T-helper 2 cell treated with Interferon-gamma antibody and Interleukin-4, amounts not matched to agents 5 μg/mL and 100 μg/mL, for 36 hours (primary cell): ENCODE measurements around the gene LAMB4.

Experiments used
- DNase-seq: peaks from one replicate; pipeline ENCODE4 v3.0.0; 2021; ENCODE audit warnings: low spot score
- H3K27ac Mint-ChIP-seq: one replicate; pipeline ENCODE4 v1.8.0; 2021; ENCODE audit warnings: mild to moderate bottlenecking, mixed read lengths
- H3K27me3 Mint-ChIP-seq: one replicate; pipeline ENCODE4 v1.8.0; 2021; ENCODE audit warnings: low read depth, mixed read lengths
- H3K36me3 Mint-ChIP-seq: one replicate; pipeline ENCODE4 v1.8.0; 2021; ENCODE audit warnings: low read depth, mixed read lengths
- H3K4me1 Mint-ChIP-seq: one replicate; pipeline ENCODE4 v1.8.0; 2021; ENCODE audit warnings: low read depth, mixed read lengths
- H3K4me3 Mint-ChIP-seq: one replicate; pipeline ENCODE4 v1.8.0; 2022; ENCODE audit warnings: mild to moderate bottlenecking, moderate library complexity, mixed read lengths
- H3K9me3 Mint-ChIP-seq: one replicate; pipeline ENCODE4 v1.8.0; 2021; ENCODE audit warnings: mixed read lengths

The LAMB4 gene

GRCh38 chr7:108072739-108073138 is 57.4 kb downstream of the LAMB4 start:
- H3K27ac Mint-ChIP-seq, result no peak overlapping the region
- no peaks in the 10 kb centered on the region for H3K36me3 Mint-ChIP-seq
- no peaks in the 10 kb centered on the region for H3K4me1 Mint-ChIP-seq
- DNase-seq, result no peak
- H3K9me3 Mint-ChIP-seq, result no peaks in the 10 kb centered on the region
- H3K4me3 Mint-ChIP-seq, result no peak overlapping the region
- peaks cover 21% of the 10 kb centered on the region for H3K27me3 Mint-ChIP-seq

GRCh38 chr7:108072116-108072515 is 58.0 kb downstream of the LAMB4 start:
- no peaks in the 10 kb centered on the region for H3K9me3 Mint-ChIP-seq
- DNase-seq, result no peak

GRCh38 chr7:108071551-108071950 is 58.6 kb downstream of the LAMB4 start:
- H3K4me1 Mint-ChIP-seq, result no peaks in the 10 kb centered on the region
- H3K9me3 Mint-ChIP-seq, result no peaks in the 10 kb centered on the region
- no peaks in the 10 kb centered on the region for H3K36me3 Mint-ChIP-seq
- H3K27me3 Mint-ChIP-seq, result peaks cover 21% of the 10 kb centered on the region
- H3K27ac Mint-ChIP-seq, result no peak overlapping the region
- H3K4me3 Mint-ChIP-seq, result no peak overlapping the region
- DNase-seq, result no peak

More at GRCh38 chr7:108072116-108072515, 58.0 kb downstream of the LAMB4 start:
- H3K4me1 Mint-ChIP-seq, result no peaks in the 10 kb centered on the region
- no peak overlapping the region for H3K4me3 Mint-ChIP-seq
- no peaks in the 10 kb centered on the region for H3K36me3 Mint-ChIP-seq
- H3K27me3 Mint-ChIP-seq, result peaks cover 21% of the 10 kb centered on the region
- H3K27ac Mint-ChIP-seq, result no peak overlapping the region

GRCh38 chr7:108069646-108070045 is 60.5 kb downstream of the LAMB4 start:
- no peak for DNase-seq
- Mint-ChIP-seq H3K4me3 (no peak overlapping the region), H3K27ac (no peak overlapping the region), H3K27me3 (peaks cover 19% of the 10 kb centered on the region), H3K4me1 (no peaks in the 10 kb centered on the region), H3K9me3 (no peaks in the 10 kb centered on the region), H3K36me3 (no peaks in the 10 kb centered on the region)

- H3K36me3 Mint-ChIP-seq, result no peaks in the 10 kb centered on the region
- peaks cover 19% of the 10 kb centered on the region for H3K27me3 Mint-ChIP-seq
- H3K4me3 Mint-ChIP-seq, result no peak overlapping the region
- DNase-seq, result no peak
- H3K9me3 Mint-ChIP-seq, result no peaks in the 10 kb centered on the region
- H3K27ac Mint-ChIP-seq, result no peak overlapping the region
- no peaks in the 10 kb centered on the region for H3K4me1 Mint-ChIP-seq
These were observed 62.3 kb downstream of the LAMB4 start for GRCh38 chr7:108067844-108068243.

- Mint-ChIP-seq H3K4me1 (no peaks in the 10 kb centered on the region), H3K27ac (no peak overlapping the region), H3K36me3 (no peaks in the 10 kb centered on the region), H3K4me3 (no peak overlapping the region), H3K27me3 (peaks cover 15% of the 10 kb centered on the region), H3K9me3 (no peaks in the 10 kb centered on the region)
- no peak for DNase-seq
These were observed 63.7 kb downstream of the LAMB4 start for GRCh38 chr7:108066486-108066885.

GRCh38 chr7:108063520-108063933 is 66.6 kb downstream of the LAMB4 start:
- Mint-ChIP-seq H3K36me3 (no peaks in the 10 kb centered on the region), H3K4me1 (no peaks in the 10 kb centered on the region), H3K9me3 (no peaks in the 10 kb centered on the region), H3K27ac (no peak overlapping the region), H3K4me3 (no peak overlapping the region), H3K27me3 (peaks cover 8% of the 10 kb centered on the region)
- no peak for DNase-seq

- no peaks in the 10 kb centered on the region for H3K4me1 Mint-ChIP-seq
- H3K9me3 Mint-ChIP-seq, result no peaks in the 10 kb centered on the region
- H3K4me3 Mint-ChIP-seq, result no peak overlapping the region
- H3K27me3 Mint-ChIP-seq, result peaks cover 4% of the 10 kb centered on the region
- H3K36me3 Mint-ChIP-seq, result no peaks in the 10 kb centered on the region
- no peak for DNase-seq
- no peak overlapping the region for H3K27ac Mint-ChIP-seq
These were observed 67.7 kb downstream of the LAMB4 start for GRCh38 chr7:108062250-108063014.

GRCh38 chr7:108059526-108059925 is 70.6 kb downstream of the LAMB4 start:
- Mint-ChIP-seq H3K9me3 (no peaks in the 10 kb centered on the region), H3K27ac (no peak overlapping the region), H3K36me3 (no peaks in the 10 kb centered on the region), H3K4me3 (no peak overlapping the region), H3K4me1 (no peaks in the 10 kb centered on the region), H3K27me3 (peaks cover 7% of the 10 kb centered on the region)
- DNase-seq, result no peak

- Mint-ChIP-seq H3K9me3 (no peaks in the 10 kb centered on the region), H3K27ac (no peak overlapping the region), H3K4me3 (no peak overlapping the region), H3K27me3 (peaks cover 10% of the 10 kb centered on the region), H3K4me1 (no peaks in the 10 kb centered on the region), H3K36me3 (no peaks in the 10 kb centered on the region)
- DNase-seq, result no peak
These were observed 72.1 kb downstream of the LAMB4 start for GRCh38 chr7:108057951-108058481.

GRCh38 chr7:108055611-108056021 is 74.5 kb downstream of the LAMB4 start:
- H3K9me3 Mint-ChIP-seq, result no peaks in the 10 kb centered on the region
- peaks cover 22% of the 10 kb centered on the region for H3K27me3 Mint-ChIP-seq
- H3K4me3 Mint-ChIP-seq, result no peak overlapping the region
- DNase-seq, result no peak
- no peak overlapping the region for H3K27ac Mint-ChIP-seq
- H3K4me1 Mint-ChIP-seq, result no peaks in the 10 kb centered on the region
- no peaks in the 10 kb centered on the region for H3K36me3 Mint-ChIP-seq

GRCh38 chr7:108054537-108054936 is 75.6 kb downstream of the LAMB4 start:
- DNase-seq, result no peak
- H3K4me3 Mint-ChIP-seq, result no peak overlapping the region
- H3K27me3 Mint-ChIP-seq, result peaks cover 22% of the 10 kb centered on the region
- H3K36me3 Mint-ChIP-seq, result no peaks in the 10 kb centered on the region
- H3K4me1 Mint-ChIP-seq, result no peaks in the 10 kb centered on the region
- H3K9me3 Mint-ChIP-seq, result no peaks in the 10 kb centered on the region
- no peak overlapping the region for H3K27ac Mint-ChIP-seq

GRCh38 chr7:108053250-108053649 is 76.9 kb downstream of the LAMB4 start:
- H3K27ac Mint-ChIP-seq, result no peak overlapping the region
- no peak overlapping the region for H3K4me3 Mint-ChIP-seq
- DNase-seq, result no peak
- H3K4me1 Mint-ChIP-seq, result no peaks in the 10 kb centered on the region
- peaks cover 18% of the 10 kb centered on the region for H3K27me3 Mint-ChIP-seq
- no peaks in the 10 kb centered on the region for H3K36me3 Mint-ChIP-seq
- no peaks in the 10 kb centered on the region for H3K9me3 Mint-ChIP-seq

- no peaks in the 10 kb centered on the region for H3K9me3 Mint-ChIP-seq
- H3K27ac Mint-ChIP-seq, result no peak overlapping the region
- H3K27me3 Mint-ChIP-seq, result peaks cover 24% of the 10 kb centered on the region
- no peaks in the 10 kb centered on the region for H3K4me1 Mint-ChIP-seq
- no peaks in the 10 kb centered on the region for H3K36me3 Mint-ChIP-seq
- DNase-seq, result no peak
- H3K4me3 Mint-ChIP-seq, result no peak overlapping the region
These were observed 78.7 kb downstream of the LAMB4 start for GRCh38 chr7:108051454-108051853.

GRCh38 chr7:108049962-108050361 is 80.2 kb downstream of the LAMB4 start:
- Mint-ChIP-seq H3K4me3 (no peak overlapping the region), H3K27me3 (peaks cover 27% of the 10 kb centered on the region), H3K27ac (no peak overlapping the region), H3K4me1 (no peaks in the 10 kb centered on the region), H3K36me3 (no peaks in the 10 kb centered on the region), H3K9me3 (no peaks in the 10 kb centered on the region)
- DNase-seq, result no peak
